GM12892 (cell line): ENCODE results near the gene HSPA13. TPM values are rescaled to one million over a fixed set of nuclear protein-coding genes. Genes with fewer than 3 reads are reported as not detected.

Experiments
- DNase-seq: peaks from one replicate; pipeline ENCODE4 v3.0.0; 2011; ENCODE audit not compliant: insufficient read length
- FAIRE-seq: peaks from 2 replicates; lab custom pipeline; 2011; peaks lifted over from hg19 to GRCh38; lab: Jason Lieb, UNC
- POLR2A ChIP-seq: IDR thresholded peaks from 2 replicates; pipeline ENCODE4 v1.6.1; 2011; ENCODE audit warnings: low read depth, low read length, control low read depth
- POLR2AphosphoS5 ChIP-seq: IDR thresholded peaks from 2 replicates; pipeline ENCODE4 v1.6.1; 2011; ENCODE audit warnings: low read depth, low read length, control low read depth
- TAF1 ChIP-seq: IDR thresholded peaks from 2 replicates; pipeline ENCODE4 v1.6.1; 2011; ENCODE audit warnings: low read depth, mild to moderate bottlenecking, control low read depth, low read length, borderline replicate concordance
- polyA plus RNA-seq: library from polyadenylated mRNA; unstranded; fragments of >200 nt; gene quantifications from one replicate; pipeline ENCODE4 v1.2.1, GENCODE V29; 2012; ENCODE audit warnings: missing spikeins, inconsistent platforms; ENCODE audit not compliant: missing spikeins

Gene HSPA13
- 17.0 TPM for polyA plus RNA-seq

DNA sequence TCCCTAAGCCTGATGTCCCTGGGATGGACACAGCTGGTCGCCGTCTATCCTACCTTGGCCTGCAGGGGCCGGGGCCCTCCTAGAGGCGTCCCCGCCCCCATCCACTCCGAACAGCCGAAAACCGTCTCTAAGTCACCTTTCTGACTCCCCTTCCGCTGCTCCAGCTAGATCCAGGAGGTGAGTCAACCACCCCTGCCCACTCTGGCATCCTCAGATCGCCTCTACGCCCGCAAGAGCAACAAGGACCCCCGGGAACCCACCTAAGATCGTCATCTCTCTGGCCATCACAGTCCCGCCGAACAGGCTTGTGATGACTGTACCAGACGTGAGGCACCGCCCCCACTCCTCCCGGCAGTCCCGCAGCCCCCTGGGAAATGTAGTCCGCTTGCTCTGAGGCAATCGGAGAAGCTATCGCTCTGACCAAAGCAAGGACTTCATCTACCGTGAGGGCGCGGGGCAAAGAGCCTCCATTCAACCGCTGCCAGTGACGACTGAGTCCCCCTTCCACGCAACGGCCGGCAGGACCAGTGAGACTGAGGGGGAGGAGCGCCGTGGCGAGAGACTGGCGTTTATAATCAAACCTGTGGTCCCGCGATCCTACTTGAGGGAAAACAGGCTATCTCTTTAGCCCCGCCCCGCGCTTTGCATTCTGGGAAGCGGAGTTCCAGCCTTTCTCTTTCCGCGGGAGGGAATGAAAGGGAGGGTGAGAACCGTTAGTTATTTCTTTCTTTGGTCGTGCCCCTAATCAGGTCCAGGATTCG, at the start of gene HSPA13:
HSPA13 (minus strand) TSS at position 312 of the 761 bp plus-strand sequence; CDS start at position 285, 27 bp downstream.
- FAIRE-seq = peak; percentile 99
- DNase-seq = peak; percentile 70
- TF ChIP-seq TAF1 (0 out of 2 replicates have a peak, but pooled peaks have one; percentile 50), POLR2AphosphoS5 (no peak), POLR2A (peak; percentile 59)

DNA sequence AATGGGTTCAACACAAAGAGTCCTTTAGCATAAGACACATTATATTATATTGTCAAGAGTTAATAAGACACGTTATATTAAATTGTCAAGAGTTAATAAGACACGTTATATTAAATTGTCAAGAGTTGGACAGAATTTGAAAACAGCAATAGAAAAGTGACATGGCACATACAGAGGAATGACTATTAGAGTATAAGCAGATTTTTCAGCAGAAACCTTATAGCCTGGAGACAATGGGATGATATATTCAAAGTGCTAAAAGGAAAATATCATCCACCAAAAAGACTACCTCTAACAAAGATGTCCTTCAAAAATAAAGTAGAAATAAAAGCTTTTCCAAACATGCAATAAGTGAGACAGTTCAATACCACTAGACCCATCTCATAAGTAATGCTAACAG, 36.0 kb upstream of the HSPA13 start:
- TF ChIP-seq POLR2AphosphoS5 (no peak), POLR2A (no peak), TAF1 (no peak)
- no peak for FAIRE-seq
- no peak for DNase-seq

- TF ChIP-seq TAF1 = no peak
- no peak for TF ChIP-seq POLR2A
- no peak for TF ChIP-seq POLR2AphosphoS5
- FAIRE-seq (peak; percentile 46), DNase-seq (no peak)
These were observed 32.1 kb upstream of the HSPA13 start for GRCh38 chr21:14414932-14415508.

GRCh38 chr21:14405962-14406361, 23.0 kb upstream of the HSPA13 start:
- no peak for TF ChIP-seq TAF1
- TF ChIP-seq POLR2A = no peak
- TF ChIP-seq POLR2AphosphoS5 = no peak

GRCh38 chr21:14405225-14405624, 22.3 kb upstream of the HSPA13 start:
- TF ChIP-seq POLR2AphosphoS5 (no peak), TAF1 (no peak), POLR2A (no peak)
- no peak for FAIRE-seq
- no peak for DNase-seq

More at GRCh38 chr21:14405962-14406361, 23.0 kb upstream of the HSPA13 start:
- no peak for FAIRE-seq
- no peak for DNase-seq

- no peak for DNase-seq
- FAIRE-seq = no peak
These were observed 20.9 kb upstream of the HSPA13 start for GRCh38 chr21:14403681-14404318.

DNA sequence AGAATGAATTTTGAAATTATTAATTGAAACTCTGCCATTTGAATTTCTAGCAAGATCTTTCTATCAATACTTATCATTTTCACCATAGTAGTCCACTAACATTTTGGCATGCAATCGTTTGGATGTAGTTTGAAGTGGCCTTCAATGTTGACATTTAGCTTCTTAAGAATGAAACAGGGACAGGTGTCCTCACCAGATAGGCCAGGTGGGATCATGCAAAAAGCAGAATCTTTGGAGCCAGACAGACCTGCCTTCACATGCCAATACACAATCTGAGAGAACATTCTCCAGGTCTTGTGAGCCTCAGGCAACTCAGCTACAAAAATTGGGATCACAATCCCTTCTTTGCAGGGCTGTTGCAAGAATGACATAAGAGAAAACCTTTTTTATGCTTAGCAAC, 18.3 kb upstream of the HSPA13 start:
- DNase-seq (no peak), FAIRE-seq (no peak)
- TF ChIP-seq POLR2A = no peak
- no peak for TF ChIP-seq POLR2AphosphoS5
- TF ChIP-seq TAF1 = no peak

More at GRCh38 chr21:14403681-14404318, 20.9 kb upstream of the HSPA13 start:
- TF ChIP-seq POLR2A (no peak), TAF1 (no peak), POLR2AphosphoS5 (no peak)

GRCh38 chr21:14388282-14388681, 5.3 kb upstream of the HSPA13 start:
- FAIRE-seq (no peak), DNase-seq (no peak)
- TF ChIP-seq TAF1 = no peak
- no peak for TF ChIP-seq POLR2AphosphoS5
- TF ChIP-seq POLR2A = no peak

DNA sequence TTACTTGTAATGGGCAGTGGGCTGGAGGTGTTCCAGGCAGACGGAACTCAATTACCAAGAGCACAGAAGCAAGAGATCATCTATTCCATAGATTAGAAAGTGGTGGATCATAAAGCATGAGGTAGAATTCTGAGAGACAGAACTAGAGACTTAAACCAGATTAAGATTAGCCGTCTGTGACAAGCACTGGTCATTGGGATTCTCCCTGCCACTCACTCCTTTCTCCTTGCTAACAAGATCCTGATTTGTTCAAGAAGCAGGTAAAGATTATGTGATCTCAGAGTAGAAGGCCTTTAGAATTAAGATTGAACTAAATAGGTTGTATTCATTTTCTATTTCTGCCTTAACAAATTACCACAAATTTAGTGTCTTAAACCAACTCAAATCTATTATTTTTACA, 1.5 kb upstream of the HSPA13 start:
- FAIRE-seq (peak; percentile 14), DNase-seq (no peak)
- TF ChIP-seq POLR2AphosphoS5 (no peak), POLR2A (no peak)

- TF ChIP-seq POLR2AphosphoS5 (no peak), POLR2A (peak; percentile 2; the same call in 1 of the 2 replicates)
- no peak for DNase-seq
- FAIRE-seq = peak; percentile 65
These were observed 742 bp upstream of the HSPA13 start for GRCh38 chr21:14383596-14384180.

DNA sequence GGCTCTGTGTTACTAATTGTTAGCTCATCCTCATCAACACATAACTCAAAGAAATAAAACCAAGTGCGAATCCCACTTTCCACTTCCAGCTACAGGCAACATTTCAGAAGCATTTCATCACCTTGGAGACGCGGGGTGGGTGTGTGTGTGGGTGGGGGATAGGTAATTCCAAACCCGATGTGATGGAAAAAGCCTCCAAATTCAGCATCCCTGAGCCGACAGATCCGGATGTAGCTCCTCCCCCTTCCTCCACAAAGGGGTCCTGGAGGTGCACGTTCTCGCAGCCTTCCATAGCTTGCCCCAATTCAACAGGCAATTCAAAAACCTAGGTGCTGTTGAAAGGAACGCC, 486 bp downstream of the HSPA13 start:
- DNase-seq (no peak), FAIRE-seq (no peak)
- TF ChIP-seq POLR2AphosphoS5 = no peak
- no peak for TF ChIP-seq TAF1
- no peak for TF ChIP-seq POLR2A

DNA sequence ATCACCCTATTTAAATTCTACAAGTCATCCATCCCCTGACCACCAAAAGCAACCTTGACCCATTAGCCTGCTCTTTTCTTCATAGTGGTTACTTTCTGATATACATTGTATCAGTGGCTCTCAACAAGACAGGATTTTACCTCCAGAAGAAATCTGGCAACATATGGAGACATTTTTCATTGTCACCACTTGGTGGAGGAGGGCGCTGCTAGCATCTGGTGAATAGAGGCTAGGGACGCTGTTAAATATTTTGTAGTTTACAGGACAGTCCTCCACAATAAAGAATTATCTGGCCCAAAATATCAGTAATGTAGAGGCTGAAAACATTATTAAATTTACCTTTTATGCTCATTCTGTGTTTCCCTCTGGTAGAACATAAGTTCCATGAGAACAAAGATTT, 6.1 kb downstream of the HSPA13 start:
- FAIRE-seq = no peak
- DNase-seq = no peak
- no peak for TF ChIP-seq TAF1
- no peak for TF ChIP-seq POLR2A
- no peak for TF ChIP-seq POLR2AphosphoS5
